Loucy (cell line): ENCODE data around the gene ZSCAN25.

Experiments used
- EZH2phosphoT487 ChIP-seq: fragments of 200-600 bp; IDR thresholded peaks from 2 replicates; pipeline ENCODE4 v1.6.1; 2018; ENCODE audit warnings: antibody characterized with exemption, mild to moderate bottlenecking, moderate library complexity, borderline replicate concordance
- TF ChIP-seq, protein P1 (sequence below): fragments of 200-600 bp; sonication (generic); conservative IDR thresholded peaks from 2 replicates; pipeline ENCODE4 v1.5.1; 2014; ENCODE audit warnings: mild to moderate bottlenecking, antibody characterized with exemption, low read length

- TF ChIP-seq, protein P1, sequence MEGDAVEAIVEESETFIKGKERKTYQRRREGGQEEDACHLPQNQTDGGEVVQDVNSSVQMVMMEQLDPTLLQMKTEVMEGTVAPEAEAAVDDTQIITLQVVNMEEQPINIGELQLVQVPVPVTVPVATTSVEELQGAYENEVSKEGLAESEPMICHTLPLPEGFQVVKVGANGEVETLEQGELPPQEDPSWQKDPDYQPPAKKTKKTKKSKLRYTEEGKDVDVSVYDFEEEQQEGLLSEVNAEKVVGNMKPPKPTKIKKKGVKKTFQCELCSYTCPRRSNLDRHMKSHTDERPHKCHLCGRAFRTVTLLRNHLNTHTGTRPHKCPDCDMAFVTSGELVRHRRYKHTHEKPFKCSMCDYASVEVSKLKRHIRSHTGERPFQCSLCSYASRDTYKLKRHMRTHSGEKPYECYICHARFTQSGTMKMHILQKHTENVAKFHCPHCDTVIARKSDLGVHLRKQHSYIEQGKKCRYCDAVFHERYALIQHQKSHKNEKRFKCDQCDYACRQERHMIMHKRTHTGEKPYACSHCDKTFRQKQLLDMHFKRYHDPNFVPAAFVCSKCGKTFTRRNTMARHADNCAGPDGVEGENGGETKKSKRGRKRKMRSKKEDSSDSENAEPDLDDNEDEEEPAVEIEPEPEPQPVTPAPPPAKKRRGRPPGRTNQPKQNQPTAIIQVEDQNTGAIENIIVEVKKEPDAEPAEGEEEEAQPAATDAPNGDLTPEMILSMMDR = no peak
- no peak for TF ChIP-seq EZH2phosphoT487
These were observed 772 bp upstream of the ZSCAN25 start for GRCh38 chr7:99615989-99616358.
